ENCODE data around the gene DGLUCY.
"Not testable (repeated sequence)": the region's sequence is repeated elsewhere in the genome, so short reads cannot be mapped to it uniquely, and the experiment has no call there.

DGLUCY gene

GRCh38 chr14:91238661-91239060 lies 124.8 kb downstream of the DGLUCY start:
- no peak for DNase-seq

- no peak for DNase-seq
Observed at GRCh38 chr14:91241863-91242262, 128.0 kb downstream of the DGLUCY start.

- DNase-seq: no peak
Observed at GRCh38 chr14:91242635-91243034, 128.8 kb downstream of the DGLUCY start.

- DNase-seq: no peak
Observed at GRCh38 chr14:91243074-91243471, 129.2 kb downstream of the DGLUCY start.

- DNase-seq: no peak
Observed at GRCh38 chr14:91244501-91244901, 130.6 kb downstream of the DGLUCY start, which contains the start of gene GPR68. Gene GPR68, minus strand, starts transcription at chr14:91244704. Its CDS starts 9,654 bp downstream, at chr14:91235050.

- DNase-seq: no peak
Observed at GRCh38 chr14:91245029-91245428, 131.2 kb downstream of the DGLUCY start.

- DNase-seq: not testable (repeated sequence)
Observed at GRCh38 chr14:91245616-91246015, 131.7 kb downstream of the DGLUCY start.

GRCh38 chr14:91246051-91246852 lies 132.4 kb downstream of the DGLUCY start:
- no peak for DNase-seq

- no peak for DNase-seq
Observed at GRCh38 chr14:91249841-91250616, 136.2 kb downstream of the DGLUCY start.

GRCh38 chr14:91250912-91251311 lies 137.0 kb downstream of the DGLUCY start:
- DNase-seq: no peak

- DNase-seq: no peak
Observed at GRCh38 chr14:91252871-91253794, 139.3 kb downstream of the DGLUCY start.

- no peak for DNase-seq
Observed at GRCh38 chr14:91253795-91254323, 140.0 kb downstream of the DGLUCY start.

- DNase-seq: no peak
Observed at GRCh38 chr14:91254461-91254860, 140.6 kb downstream of the DGLUCY start.

- no peak for DNase-seq
Observed at GRCh38 chr14:91255026-91255695, 141.3 kb downstream of the DGLUCY start.

- no peak for DNase-seq
Observed at GRCh38 chr14:91256661-91257060, 142.8 kb downstream of the DGLUCY start.

GRCh38 chr14:91257328-91258010 lies 143.6 kb downstream of the DGLUCY start:
- no peak for DNase-seq

GRCh38 chr14:91258011-91258618 lies 144.2 kb downstream of the DGLUCY start:
- DNase-seq: no peak

GRCh38 chr14:91258876-91259275 lies 145.0 kb downstream of the DGLUCY start:
- DNase-seq: no peak

GRCh38 chr14:91261115-91261514 lies 147.2 kb downstream of the DGLUCY start:
- no peak for DNase-seq

GRCh38 chr14:91261986-91262549 lies 148.2 kb downstream of the DGLUCY start:
- DNase-seq: no peak

GRCh38 chr14:91263329-91263728 lies 149.5 kb downstream of the DGLUCY start:
- no peak for DNase-seq
